PC-9 (cell line): Measurements from ENCODE around the gene ADARB2. TPM values are rescaled to one million over a fixed set of nuclear protein-coding genes. Genes with fewer than 3 reads are reported as not detected.

ENCODE experiments used
- BruUV-seq: library from RNA; stranded (reverse); fragments of 400-500 nt; replicated peaks from 2 replicates; lab custom pipeline; 2021; lab: Mats Ljungman, UMichigan
- CTCF ChIA-PET: fragments of 300-600 bp; sonication (Branson Sonifier 250); formaldehyde crosslinking; loops from one replicate; lab custom pipeline; 2022; ENCODE audit warnings: antibody characterized with exemption; lab: Charles Lee
- POLR2A ChIA-PET: fragments of 300-600 bp; sonication (Branson Sonifier 250); formaldehyde crosslinking; loops from one replicate; lab custom pipeline; 2022; ENCODE audit warnings: antibody characterized with exemption; ENCODE audit not compliant: unreplicated experiment; lab: Charles Lee
- DNase-seq, 2 experiments: peaks; one replicate each; pipeline versions ENCODE4 v3.0.0 to v3.0.0-alpha.2; 2015 to 2022; ENCODE audit warnings: mixed read lengths in 1 of 2
- H2AFZ ChIP-seq: fragments of 200-600 bp; sonication (generic); 2 replicates; pipeline ENCODE4 v1.8.1; 2017; ENCODE audit warnings: antibody characterized with exemption
- H3F3A ChIP-seq: fragments of 200-600 bp; sonication (generic); 2 replicates; pipeline ENCODE4 v1.8.1; 2017; ENCODE audit warnings: antibody characterized with exemption, mild to moderate bottlenecking, low read depth; ENCODE audit not compliant: insufficient read depth
- H3K27ac ChIP-seq: fragments of 200-600 bp; sonication (generic); 2 replicates; pipeline ENCODE4 v1.6.1; 2016; ENCODE audit warnings: mixed run types
- H3K27me3 ChIP-seq: fragments of 200-600 bp; sonication (generic); 2 replicates; pipeline ENCODE4 v1.6.1; 2016; ENCODE audit warnings: low read depth, mixed run types; ENCODE audit not compliant: insufficient read depth
- H3K36me3 ChIP-seq: fragments of 200-600 bp; sonication (generic); 2 replicates; pipeline ENCODE4 v1.6.1; 2016; ENCODE audit warnings: low read depth, mixed run types
- H3K4me1 ChIP-seq: fragments of 200-600 bp; sonication (generic); replicated peaks from 2 replicates; pipeline ENCODE4 v1.6.1; 2016; ENCODE audit warnings: mixed run types; ENCODE audit not compliant: insufficient read depth
- H3K4me2 ChIP-seq: fragments of 200-600 bp; sonication (generic); 2 replicates; pipeline ENCODE4 v1.6.1; 2017; ENCODE audit warnings: mixed run types
- H3K4me3 ChIP-seq: fragments of 200-600 bp; sonication (generic); 2 replicates; pipeline ENCODE4 v1.6.1; 2016; ENCODE audit warnings: mixed run types
- H3K79me2 ChIP-seq: fragments of 200-600 bp; sonication (generic); 2 replicates; pipeline ENCODE4 v1.6.1; 2017; ENCODE audit warnings: low read depth, mixed run types
- H3K9me2 ChIP-seq: fragments of 200-600 bp; sonication (generic); 2 replicates; pipeline ENCODE4 v1.8.1; 2017; ENCODE audit warnings: mild to moderate bottlenecking; ENCODE audit not compliant: insufficient read depth
- H3K9me3 ChIP-seq: fragments of 200-600 bp; sonication (generic); 2 replicates; pipeline ENCODE4 v1.8.1; 2016; ENCODE audit warnings: low read depth; ENCODE audit not compliant: insufficient read depth
- H4K20me1 ChIP-seq: fragments of 200-600 bp; sonication (generic); 2 replicates; pipeline ENCODE4 v1.8.1; 2017; ENCODE audit not compliant: insufficient read depth
- EZH2 ChIP-seq: fragments of 200-600 bp; sonication (generic); IDR thresholded peaks from 2 replicates; pipeline ENCODE4 v1.8.0; 2017; ENCODE audit warnings: antibody characterized with exemption, low read depth
- intact Hi-C: fragments of 100-400 bp; cut with micrococcal nuclease; formaldehyde crosslinking; loops from one replicate; pipeline ENCODE4 v1.10.0; 2022; ENCODE audit not compliant: unreplicated experiment
- total RNA-seq: library from RNA; stranded (reverse); gene quantifications from 2 replicates; pipeline ENCODE4 v1.2.3, GENCODE V29; 2021
- TF ChIP-seq, protein P1 (sequence below): fragments of 200-600 bp; sonication (generic); conservative IDR thresholded peaks from 2 replicates; pipeline ENCODE4 v1.6.1; 2017; ENCODE audit warnings: mixed run types, antibody characterized with exemption, mild to moderate bottlenecking, moderate library complexity

ADARB2 gene
- total RNA-seq, 1 experiment from 2014 or later: not detected

DNA sequence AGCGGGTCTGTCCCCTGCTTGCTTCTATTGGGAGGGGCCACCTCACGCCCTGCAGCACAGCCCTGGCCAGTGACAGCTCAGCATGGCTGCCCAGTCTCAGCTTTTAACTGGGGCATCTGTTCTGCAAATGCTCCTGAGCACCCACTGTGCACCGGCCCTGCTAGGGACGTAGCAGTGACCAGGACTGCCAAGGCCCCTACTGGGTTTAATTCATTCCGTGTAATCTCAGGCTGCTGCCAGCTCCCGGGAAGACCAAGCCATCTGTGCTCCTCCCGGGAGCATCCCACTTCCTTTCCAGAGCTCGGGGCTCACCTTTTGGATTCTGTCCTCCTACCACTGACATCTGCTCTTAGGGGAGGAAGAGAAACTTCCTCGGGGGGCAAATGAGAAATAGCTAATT lies 85.2 kb downstream of the ADARB2 start:
- Histone ChIP-seq H3K4me2 (no peak overlapping the region), H2AFZ (no peak overlapping the region), H3K27ac (no peak overlapping the region), H3F3A (no peaks in the 10 kb centered on the region), H3K9me3 (no peaks in the 10 kb centered on the region), H3K79me2 (no peaks in the 10 kb centered on the region), H3K4me3 (no peak overlapping the region), H3K36me3 (no peaks in the 10 kb centered on the region), H3K27me3 (peaks cover 34% of the 10 kb centered on the region; the same call in 1 of the 2 replicates), H3K4me1 (no peaks in the 10 kb centered on the region), H4K20me1 (no peaks in the 10 kb centered on the region), H3K9me2 (no peaks in the 10 kb centered on the region)
- TF ChIP-seq, protein P1, sequence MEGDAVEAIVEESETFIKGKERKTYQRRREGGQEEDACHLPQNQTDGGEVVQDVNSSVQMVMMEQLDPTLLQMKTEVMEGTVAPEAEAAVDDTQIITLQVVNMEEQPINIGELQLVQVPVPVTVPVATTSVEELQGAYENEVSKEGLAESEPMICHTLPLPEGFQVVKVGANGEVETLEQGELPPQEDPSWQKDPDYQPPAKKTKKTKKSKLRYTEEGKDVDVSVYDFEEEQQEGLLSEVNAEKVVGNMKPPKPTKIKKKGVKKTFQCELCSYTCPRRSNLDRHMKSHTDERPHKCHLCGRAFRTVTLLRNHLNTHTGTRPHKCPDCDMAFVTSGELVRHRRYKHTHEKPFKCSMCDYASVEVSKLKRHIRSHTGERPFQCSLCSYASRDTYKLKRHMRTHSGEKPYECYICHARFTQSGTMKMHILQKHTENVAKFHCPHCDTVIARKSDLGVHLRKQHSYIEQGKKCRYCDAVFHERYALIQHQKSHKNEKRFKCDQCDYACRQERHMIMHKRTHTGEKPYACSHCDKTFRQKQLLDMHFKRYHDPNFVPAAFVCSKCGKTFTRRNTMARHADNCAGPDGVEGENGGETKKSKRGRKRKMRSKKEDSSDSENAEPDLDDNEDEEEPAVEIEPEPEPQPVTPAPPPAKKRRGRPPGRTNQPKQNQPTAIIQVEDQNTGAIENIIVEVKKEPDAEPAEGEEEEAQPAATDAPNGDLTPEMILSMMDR: no peak
- TF ChIP-seq EZH2: no peak
- no peak for DNase-seq
- no TSS peak for BruUV-seq
- POLR2A ChIA-PET: no interaction called here
- intact Hi-C loops: no loop called here
- CTCF ChIA-PET: no interaction called here

DNA sequence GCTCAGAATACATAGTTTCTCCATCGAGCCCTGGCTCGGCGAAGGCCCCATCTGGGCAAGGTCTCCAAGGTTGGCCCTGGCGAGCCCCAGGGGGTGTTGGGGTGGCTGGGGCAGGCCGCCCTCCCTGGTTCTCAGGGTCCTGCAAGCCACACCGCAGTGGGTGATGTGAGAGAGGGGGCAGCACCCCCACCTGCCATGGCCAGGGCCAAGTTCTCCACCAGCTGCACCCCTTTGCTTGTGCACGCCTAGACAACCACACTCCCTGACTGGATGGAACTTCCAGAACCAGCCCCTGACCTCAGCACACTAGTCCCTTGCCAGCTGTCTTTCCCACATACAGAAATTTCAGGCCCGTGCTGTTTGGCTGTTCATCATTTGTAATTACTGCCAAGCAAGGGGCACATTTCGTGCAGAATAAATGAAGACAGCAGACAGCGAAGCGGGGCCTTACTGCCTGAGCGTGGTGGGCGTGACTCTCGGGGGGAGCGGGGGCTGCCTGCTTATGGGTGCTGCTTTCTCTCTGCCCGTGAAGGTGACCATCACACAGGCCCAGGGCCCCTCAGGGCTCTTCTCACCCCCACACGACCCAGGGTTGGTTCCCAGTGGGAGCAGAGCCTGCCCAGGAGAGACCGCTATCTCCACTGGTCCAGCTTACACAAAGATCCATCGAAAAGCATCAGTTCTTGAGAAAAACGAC lies 85.9 kb downstream of the ADARB2 start:
- CTCF ChIA-PET: no interaction called here
- Histone ChIP-seq H3K79me2 (no peaks in the 10 kb centered on the region), H2AFZ (no peak overlapping the region), H4K20me1 (no peaks in the 10 kb centered on the region), H3K4me3 (no peak overlapping the region), H3K36me3 (no peaks in the 10 kb centered on the region), H3F3A (no peaks in the 10 kb centered on the region), H3K4me1 (no peaks in the 10 kb centered on the region), H3K9me3 (no peaks in the 10 kb centered on the region), H3K27me3 (peaks cover 33% of the 10 kb centered on the region; the same call in 1 of the 2 replicates), H3K4me2 (no peak overlapping the region), H3K9me2 (no peaks in the 10 kb centered on the region), H3K27ac (no peak overlapping the region)
- DNase-seq: no peak
- POLR2A ChIA-PET: no interaction called here
- intact Hi-C loops: no loop called here
- TF ChIP-seq, protein P1: no peak
- TF ChIP-seq EZH2: no peak
- BruUV-seq: no TSS peak

DNA sequence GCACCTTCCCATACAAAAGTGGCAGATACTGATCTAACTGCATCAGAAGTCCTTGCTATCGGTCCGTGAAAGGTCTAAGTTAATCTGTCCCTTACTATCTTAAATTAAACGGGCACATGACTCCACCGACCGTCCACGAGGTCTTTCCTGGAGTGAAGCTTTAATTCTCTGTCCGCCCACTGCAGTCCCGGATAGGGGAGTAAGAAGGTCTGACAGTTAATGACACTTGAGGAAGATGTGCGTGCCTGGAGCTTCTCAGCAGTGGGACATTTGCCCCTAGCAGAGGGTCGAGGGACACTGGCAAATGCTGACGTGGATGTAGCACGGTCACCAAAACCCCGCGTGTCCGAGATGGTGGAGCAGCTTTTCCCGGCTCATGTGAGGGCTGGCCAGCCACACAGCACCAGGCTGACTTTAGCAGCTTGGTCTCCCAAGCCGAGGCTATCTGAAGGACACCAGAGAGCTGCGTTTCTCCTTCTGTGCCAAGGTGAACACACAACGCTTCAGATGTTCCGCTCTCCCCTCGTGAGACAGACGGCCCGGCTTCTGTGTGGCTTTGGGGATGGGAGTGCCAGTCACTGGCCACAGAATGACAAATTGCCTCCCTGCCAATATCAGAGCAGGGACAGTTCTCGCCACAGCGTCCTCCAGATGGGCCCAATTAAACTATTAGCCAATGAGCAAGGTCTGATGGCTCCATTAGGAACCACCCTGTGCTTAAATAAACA lies 86.6 kb downstream of the ADARB2 start:
- H3K27me3 ChIP-seq: peaks cover 29% of the 10 kb centered on the region; the same call in 1 of the 2 replicates
- H2AFZ ChIP-seq: no peak overlapping the region
- DNase-seq: no peak
- no peaks in the 10 kb centered on the region for H3K9me3 ChIP-seq
- intact Hi-C loops: no loop called here
- H3K4me3 ChIP-seq: no peak overlapping the region
- no TSS peak for BruUV-seq
- no peak overlapping the region for H3K4me2 ChIP-seq
- no peaks in the 10 kb centered on the region for H3K9me2 ChIP-seq
- no peaks in the 10 kb centered on the region for H4K20me1 ChIP-seq
- POLR2A ChIA-PET: no interaction called here
- H3K27ac ChIP-seq: no peak overlapping the region
- H3K79me2 ChIP-seq: no peaks in the 10 kb centered on the region
- no peaks in the 10 kb centered on the region for H3K36me3 ChIP-seq
- H3K4me1 ChIP-seq: no peaks in the 10 kb centered on the region
- no peak for TF ChIP-seq EZH2
- TF ChIP-seq, protein P1: no peak
- CTCF ChIA-PET: no interaction called here
- H3F3A ChIP-seq: no peaks in the 10 kb centered on the region
